BJ (cell line): ENCODE data around the gene MTMR11. TPM values are rescaled to one million over a fixed set of nuclear protein-coding genes. Genes with fewer than 3 reads are reported as not detected.
"Not testable (repeated sequence)": the region's sequence is repeated elsewhere in the genome, so short reads cannot be mapped to it uniquely, and the experiment has no call there.

Source experiments
- CTCF ChIA-PET: fragments of 350-600 bp; formaldehyde crosslinking; extraction: SDS; loops from one replicate; lab custom pipeline; 2021; ENCODE audit warnings: antibody characterized with exemption, inconsistent platforms; lab: Yijun Ruan, JAX
- POLR2A ChIA-PET: fragments of 300-600 bp; sonication (Branson Sonifier 250); formaldehyde crosslinking; extraction: SDS; loops from one replicate; lab custom pipeline; 2021; ENCODE audit warnings: antibody characterized with exemption; lab: Charles Lee
- DNase-seq: peaks from one replicate; pipeline ENCODE4 v3.0.0-alpha.2; 2011; ENCODE audit warnings: low read depth
- H3K27me3 ChIP-seq: 2 replicates; pipeline ENCODE4 v1.6.0; 2011; ENCODE audit warnings: low read length; ENCODE audit not compliant: control insufficient read depth, insufficient read depth
- H3K36me3 ChIP-seq: 2 replicates; pipeline ENCODE4 v1.5.1; 2011; ENCODE audit warnings: low read length; ENCODE audit not compliant: control insufficient read depth, insufficient read depth
- H3K4me3 ChIP-seq: 2 replicates; pipeline ENCODE4 v1.5.1; 2011; ENCODE audit warnings: low read depth, mild to moderate bottlenecking, control low read depth, low read length
- polyA plus RNA-seq: library from polyadenylated mRNA; depleted of rRNA; stranded (reverse); fragments of >200 nt; gene quantifications from 2 replicates; pipeline ENCODE4 v1.2.3, GENCODE V29; 2011
- TF ChIP-seq, protein P1 (sequence below): IDR thresholded peaks from 2 replicates; pipeline ENCODE4 v1.5.1; 2011; ENCODE audit warnings: low read depth, mild to moderate bottlenecking, control low read depth, inconsistent platforms, low read length, moderate library complexity; ENCODE audit not compliant: insufficient read depth

Gene MTMR11
- polyA plus RNA-seq, 1 experiment: 14.5 TPM

- no peaks in the 10 kb centered on the region for H3K36me3 ChIP-seq
- no peaks in the 10 kb centered on the region for H3K27me3 ChIP-seq
- DNase-seq: peak; percentile 51
- ChIA-PET CTCF (interaction anchor here (0.6 to 1.8 kb wide), 13 partner anchors 12 to 1132 kb away, joined by 3 to 6 read pairs (median 4); partner anchors contain the start of gene SF3B4), POLR2A (interaction anchor here (0.9 to 2.8 kb wide), 8 partner anchors 11 to 299 kb away, joined by 3 to 16 read pairs (median 4); partner anchors contain the start of gene BOLA1)
- peak overlapping the region; percentile 49 for H3K4me3 ChIP-seq
- TF ChIP-seq, protein P1, sequence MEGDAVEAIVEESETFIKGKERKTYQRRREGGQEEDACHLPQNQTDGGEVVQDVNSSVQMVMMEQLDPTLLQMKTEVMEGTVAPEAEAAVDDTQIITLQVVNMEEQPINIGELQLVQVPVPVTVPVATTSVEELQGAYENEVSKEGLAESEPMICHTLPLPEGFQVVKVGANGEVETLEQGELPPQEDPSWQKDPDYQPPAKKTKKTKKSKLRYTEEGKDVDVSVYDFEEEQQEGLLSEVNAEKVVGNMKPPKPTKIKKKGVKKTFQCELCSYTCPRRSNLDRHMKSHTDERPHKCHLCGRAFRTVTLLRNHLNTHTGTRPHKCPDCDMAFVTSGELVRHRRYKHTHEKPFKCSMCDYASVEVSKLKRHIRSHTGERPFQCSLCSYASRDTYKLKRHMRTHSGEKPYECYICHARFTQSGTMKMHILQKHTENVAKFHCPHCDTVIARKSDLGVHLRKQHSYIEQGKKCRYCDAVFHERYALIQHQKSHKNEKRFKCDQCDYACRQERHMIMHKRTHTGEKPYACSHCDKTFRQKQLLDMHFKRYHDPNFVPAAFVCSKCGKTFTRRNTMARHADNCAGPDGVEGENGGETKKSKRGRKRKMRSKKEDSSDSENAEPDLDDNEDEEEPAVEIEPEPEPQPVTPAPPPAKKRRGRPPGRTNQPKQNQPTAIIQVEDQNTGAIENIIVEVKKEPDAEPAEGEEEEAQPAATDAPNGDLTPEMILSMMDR: peak; percentile 74
These were observed 48.3 kb downstream of the MTMR11 start for GRCh38 chr1:149888247-149888998.

- TF ChIP-seq, protein P1: no peak
- ChIA-PET CTCF (interaction anchor here (0.6 to 1.8 kb wide), 9 partner anchors 12 to 278 kb away, joined by 3 to 5 read pairs (median 3); a partner anchor contains a TSS), POLR2A (interaction anchor here (0.9 to 2.8 kb wide), 10 partner anchors 12 to 300 kb away, joined by 3 to 16 read pairs (median 4); partner anchors contain the start of gene BOLA1)
- Histone ChIP-seq H3K4me3 (peak overlapping the region; percentile 67), H3K27me3 (no peaks in the 10 kb centered on the region), H3K36me3 (no peaks in the 10 kb centered on the region)
- peak; percentile 97 for DNase-seq
These were observed 49.0 kb downstream of the MTMR11 start for GRCh38 chr1:149887456-149888246.

- POLR2A ChIA-PET: interaction anchor here (1.0 to 2.8 kb wide), 5 partner anchors 12 to 300 kb away, joined by 3 to 16 read pairs (median 8); partner anchors contain the start of gene BOLA1
- peak overlapping the region; percentile 67 for H3K4me3 ChIP-seq
- H3K36me3 ChIP-seq, DNase-seq, H3K27me3 ChIP-seq: not testable (repeated sequence)
- CTCF ChIA-PET: interaction anchor here (0.9 to 1.4 kb wide), 5 partner anchors 15 to 282 kb away, joined by 3 to 5 read pairs (median 3); no protein-coding TSS in a partner anchor
These were observed 49.6 kb downstream of the MTMR11 start for GRCh38 chr1:149887196-149887455.

- TF ChIP-seq, protein P1: no peak
- H3K36me3 ChIP-seq: no peaks in the 10 kb centered on the region
- DNase-seq: peak; percentile 98
- CTCF ChIA-PET: interaction anchor here (0.9 to 1.0 kb wide), 2 partner anchors 25 to 282 kb away, joined by 3 read pairs; no protein-coding TSS in a partner anchor
- no peaks in the 10 kb centered on the region for H3K27me3 ChIP-seq
- H3K4me3 ChIP-seq: peak overlapping the region; percentile 67
- POLR2A ChIA-PET: interaction anchor here (1.0 to 2.8 kb wide), 6 partner anchors 13 to 301 kb away, joined by 3 to 16 read pairs (median 10); partner anchors contain the start of gene BOLA1
These were observed 50.1 kb downstream of the MTMR11 start for GRCh38 chr1:149886396-149887195.

GRCh38 chr1:149886121-149886395, 50.6 kb downstream of the MTMR11 start:
- H3K36me3 ChIP-seq, CTCF ChIA-PET, DNase-seq, H3K27me3 ChIP-seq: not testable (repeated sequence)
- POLR2A ChIA-PET: interaction anchor here (1.3 to 2.8 kb wide), 3 partner anchors 14 to 301 kb away, joined by 12 to 16 read pairs (median 15); partner anchors contain the start of gene BOLA1
- peak overlapping the region; percentile 67 for H3K4me3 ChIP-seq
